T-helper 2 cell treated with Interferon-gamma antibody and Interleukin-4, amounts not matched to agents 100 ng/mL and 5 ng/mL, for 36 hours (primary cell): Measurements from ENCODE around the gene MORN3. TPM values are rescaled to one million over a fixed set of nuclear protein-coding genes. Genes with fewer than 3 reads are reported as not detected.
"Not testable (repeated sequence)": the region's sequence is repeated elsewhere in the genome, so short reads cannot be mapped to it uniquely, and the experiment has no call there.

Experiments
- intact Hi-C: fragments of 100-400 bp; cut with micrococcal nuclease; formaldehyde crosslinking; loops from one replicate; pipeline ENCODE4 v1.15.1; 2023
- total RNA-seq: library from RNA; stranded (reverse); gene quantifications from 2 replicates; pipeline ENCODE4 v1.2.3, GENCODE V29; 2022

Gene MORN3
- total RNA-seq, 1 donor from 2014 or later: 0.82 TPM

DNA sequence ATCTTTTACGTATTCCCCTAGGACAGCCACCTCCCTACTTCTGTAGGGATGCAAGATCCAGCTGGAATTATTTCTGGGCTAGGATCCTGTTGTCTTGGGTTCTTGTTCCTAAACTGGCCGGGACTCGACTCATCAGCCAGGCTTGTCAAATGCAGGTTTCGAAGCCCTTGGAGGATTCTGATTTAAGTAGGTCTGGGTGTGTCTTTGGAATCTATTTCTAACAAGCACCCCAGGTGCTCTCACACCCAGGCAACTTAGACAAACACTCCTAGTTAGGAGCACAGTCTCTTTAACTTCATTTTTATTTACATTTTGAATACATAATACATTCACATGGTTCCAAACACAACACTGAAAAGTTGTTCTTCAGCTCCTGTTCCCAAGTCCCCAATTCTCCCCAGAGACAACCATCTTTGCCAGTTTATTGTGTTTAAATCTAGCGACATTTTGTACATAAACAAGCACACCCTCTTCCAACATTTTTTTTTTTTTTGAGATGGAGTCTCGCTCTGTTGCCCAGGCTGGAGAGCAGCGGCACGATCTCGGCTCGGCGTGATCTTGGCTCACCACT, 20.9 kb downstream of the MORN3 start:
- intact Hi-C loops: no loop called here

DNA sequence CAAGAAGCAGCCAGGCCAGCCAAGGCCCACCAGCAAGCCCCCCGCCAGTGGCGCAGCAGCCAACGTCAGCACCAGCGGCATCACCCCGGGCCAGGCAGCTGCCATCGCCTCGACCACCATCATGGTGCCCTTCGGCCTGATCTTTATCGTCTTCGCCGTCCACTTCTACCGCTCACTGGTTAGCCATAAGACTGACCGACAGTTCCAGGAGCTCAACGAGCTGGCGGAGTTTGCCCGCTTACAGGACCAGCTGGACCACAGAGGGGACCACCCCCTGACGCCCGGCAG, 28.2 kb downstream of the MORN3 start:
- intact Hi-C loops: no loop called here

DNA sequence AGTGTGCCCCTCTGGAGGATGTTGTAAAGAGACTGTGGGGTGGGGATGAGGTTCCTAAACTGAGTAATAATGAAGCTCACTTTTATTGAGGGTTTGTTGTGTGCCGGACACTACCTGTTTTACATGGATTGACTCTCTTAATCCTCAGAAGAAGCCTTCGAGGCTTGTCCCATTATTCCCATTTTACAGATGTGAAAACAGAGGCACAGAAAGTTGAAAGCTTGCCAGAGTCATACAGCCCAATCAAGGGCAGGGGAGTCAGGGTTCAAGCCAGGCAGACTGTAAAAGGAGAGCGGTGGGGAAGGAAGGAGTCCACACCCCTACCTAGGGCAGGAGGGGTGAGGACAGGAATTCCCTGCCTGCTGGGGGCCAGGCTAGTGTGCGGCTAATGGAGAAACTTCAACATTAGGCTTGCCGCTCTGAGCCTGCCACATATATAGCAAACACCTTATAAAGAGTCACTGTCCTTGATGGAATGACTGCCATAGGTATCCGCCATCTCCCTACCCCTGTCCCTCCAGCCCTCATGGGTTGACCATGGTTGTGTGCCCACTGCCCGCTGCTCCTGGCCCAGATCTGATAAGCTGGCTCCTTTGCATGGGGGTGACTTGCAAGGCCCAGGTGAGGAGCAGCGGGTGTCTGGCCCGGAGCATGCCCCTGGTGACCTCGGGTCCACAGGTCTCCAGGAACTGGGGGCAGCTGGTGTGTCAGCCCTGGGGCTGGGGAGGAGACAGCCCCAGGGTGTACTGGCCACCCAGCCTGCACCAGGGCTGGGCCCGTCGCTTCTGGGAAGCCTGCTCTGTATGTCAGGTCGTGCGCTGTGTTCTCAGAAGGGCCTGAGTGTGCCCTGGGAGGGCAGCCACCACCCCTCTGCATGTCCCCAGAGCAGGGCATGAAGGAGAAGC, 30.9 kb downstream of the MORN3 start:
- intact Hi-C loops: no loop called here

DNA sequence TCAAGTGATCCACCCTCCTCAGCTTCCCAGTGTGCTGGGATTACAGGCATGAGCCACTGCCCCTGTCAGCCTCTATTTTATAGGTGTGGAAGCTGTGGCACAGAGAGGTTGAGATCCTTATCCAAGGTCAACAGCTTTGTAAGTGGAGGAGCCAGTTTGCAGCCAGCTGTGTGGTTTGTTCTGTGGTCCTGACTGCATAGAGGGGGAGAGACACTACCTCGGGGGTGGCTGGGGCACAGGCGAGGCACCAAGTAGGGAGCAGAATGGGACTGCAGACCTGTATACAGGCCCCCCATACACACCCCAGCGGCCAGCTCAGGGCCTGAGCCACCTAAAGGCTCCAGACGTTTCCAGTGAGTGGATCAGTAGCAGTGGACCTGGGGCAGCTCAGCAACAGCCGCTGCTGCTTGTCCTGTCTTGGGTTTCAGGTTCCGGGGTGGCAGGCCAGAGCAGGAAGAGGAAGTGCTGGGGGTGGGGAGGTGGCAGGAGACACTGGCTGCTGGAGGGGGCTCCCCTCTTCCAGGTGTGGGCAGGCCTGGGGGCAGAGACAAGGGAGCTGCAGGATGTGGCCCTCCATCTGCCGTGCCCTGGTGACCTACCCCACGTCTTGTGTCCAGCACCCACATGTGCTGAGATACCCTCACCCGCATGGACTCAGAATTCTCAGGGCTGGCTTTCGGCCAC, 32.1 kb downstream of the MORN3 start:
- intact Hi-C loops: no loop called here

DNA sequence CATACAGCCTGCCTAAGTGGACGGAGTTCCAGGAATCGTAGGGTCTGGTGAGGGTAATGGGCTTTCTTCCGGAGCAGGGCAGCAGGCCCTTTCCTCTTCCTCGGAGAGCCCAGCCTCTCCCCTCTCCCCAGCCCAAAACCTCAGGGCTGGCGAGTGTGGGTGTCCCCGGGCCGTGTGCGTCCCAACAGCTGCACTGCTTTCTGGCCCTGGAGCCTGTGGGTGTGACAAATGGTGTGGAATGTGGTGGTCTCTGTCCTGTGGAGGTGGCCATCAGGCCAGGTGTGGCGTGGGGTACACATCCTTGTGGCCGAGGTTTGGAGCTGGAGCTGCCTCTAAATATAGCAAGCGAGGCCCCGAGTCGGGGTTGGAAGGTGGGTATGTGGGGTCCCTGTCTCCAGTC, 34.6 kb downstream of the MORN3 start:
- intact Hi-C loops: no loop called here

DNA sequence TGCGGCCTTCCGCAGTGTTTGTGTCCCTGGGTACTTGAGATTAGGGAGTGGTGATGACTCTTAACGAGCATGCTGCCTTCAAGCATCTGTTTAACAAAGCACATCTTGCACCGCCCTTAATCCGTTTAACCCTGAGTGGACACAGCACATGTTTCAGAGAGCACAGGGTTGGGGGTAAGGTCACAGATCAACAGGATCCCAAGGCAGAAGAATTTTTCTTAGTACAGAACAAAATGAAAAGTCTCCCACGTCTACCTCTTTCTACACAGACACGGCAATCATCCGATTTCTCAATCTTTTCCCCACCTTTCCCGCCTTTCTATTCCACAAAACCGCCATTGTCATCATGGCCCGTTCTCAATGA, 35.6 kb downstream of the MORN3 start:
- intact Hi-C loops: not testable (repeated sequence)

DNA sequence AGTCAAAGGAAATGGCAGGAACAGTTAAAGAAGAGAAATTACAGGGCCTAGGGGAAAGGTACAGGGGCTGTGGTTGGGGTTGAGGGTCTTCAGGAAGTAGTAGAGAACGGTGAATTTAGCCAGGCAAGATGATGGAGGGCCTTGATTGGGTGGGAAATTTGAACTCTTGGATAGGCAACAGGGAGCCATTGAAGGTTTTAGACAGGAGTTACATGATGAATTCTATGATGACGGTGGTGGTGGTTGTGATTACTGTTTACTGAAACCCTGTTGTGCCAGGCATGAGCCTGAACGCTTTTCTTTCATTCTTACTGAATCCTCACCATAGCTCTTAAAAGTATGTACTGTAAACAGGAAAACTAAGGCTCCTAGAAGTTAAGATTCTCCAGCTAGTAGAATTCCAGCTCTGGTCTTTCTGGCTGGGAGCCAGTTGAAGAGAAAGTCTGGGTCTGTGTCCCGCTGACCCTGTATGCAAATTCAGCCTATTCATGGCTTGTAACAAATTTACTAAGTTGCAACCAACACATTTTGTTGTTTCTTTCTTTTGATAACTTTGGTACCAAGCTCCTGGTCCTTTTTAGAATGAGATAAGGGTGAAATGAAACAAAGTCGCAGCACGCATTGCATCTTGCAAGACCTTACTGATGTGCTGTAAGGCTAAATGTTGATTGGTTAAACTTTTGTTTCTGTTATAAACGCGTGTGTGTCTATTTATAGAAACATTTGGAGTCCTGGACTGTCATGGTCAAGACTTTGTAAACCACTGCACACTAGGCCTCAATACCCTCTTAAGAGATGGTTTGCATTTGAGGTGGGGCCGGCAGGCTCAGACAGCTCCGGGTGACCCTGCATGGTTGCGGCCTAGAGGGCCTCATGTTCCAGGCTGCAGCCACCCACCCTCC, 37.1 kb downstream of the MORN3 start:
- intact Hi-C loops: no loop called here

DNA sequence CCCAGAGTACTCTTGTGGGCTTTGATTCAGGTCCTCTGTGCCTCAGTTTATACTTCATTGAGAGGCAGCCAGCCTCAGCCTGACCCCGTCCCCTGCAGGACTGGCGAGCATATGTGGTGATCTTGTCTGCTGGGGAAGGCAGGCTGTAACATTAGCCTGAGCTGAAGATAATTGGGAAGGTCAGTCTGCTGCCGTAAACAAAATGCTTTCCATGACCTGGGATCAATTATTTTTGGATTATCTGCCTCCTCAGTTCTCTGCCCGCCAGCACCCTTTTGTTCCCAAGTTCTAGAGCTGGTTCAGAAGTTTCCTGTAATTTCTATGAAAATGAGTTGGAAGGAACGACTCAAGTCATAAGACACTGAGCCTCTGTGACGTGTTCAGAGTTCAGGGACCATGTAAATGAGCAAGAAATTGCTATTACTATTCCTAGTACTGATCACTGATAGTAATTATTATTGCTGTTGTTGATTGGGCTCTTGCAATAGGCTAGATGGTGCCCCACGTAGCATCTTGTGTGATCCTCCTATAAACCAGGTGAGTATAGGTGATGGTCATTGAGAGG, 38.6 kb downstream of the MORN3 start:
- intact Hi-C loops: no loop called here

DNA sequence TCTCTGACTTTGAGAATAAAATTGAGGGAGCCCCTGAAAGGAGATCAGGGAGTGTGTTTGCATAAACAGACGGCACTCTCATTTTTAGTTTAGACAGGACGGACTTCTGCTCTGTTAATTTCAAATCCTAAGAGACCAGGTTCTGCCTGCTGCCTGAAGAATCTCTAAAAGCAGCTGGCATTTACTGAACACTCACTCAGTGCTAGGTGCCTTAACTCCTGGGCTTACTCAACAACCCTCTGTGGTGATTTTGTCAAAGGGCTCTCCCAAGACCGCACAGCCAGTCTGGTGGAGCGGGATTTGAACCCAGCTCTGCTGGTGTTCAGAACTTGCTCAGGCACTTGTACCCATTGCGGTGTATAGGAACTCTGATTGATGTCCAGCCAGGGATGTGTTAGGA, 40.9 kb downstream of the MORN3 start:
- intact Hi-C loops: no loop called here

DNA sequence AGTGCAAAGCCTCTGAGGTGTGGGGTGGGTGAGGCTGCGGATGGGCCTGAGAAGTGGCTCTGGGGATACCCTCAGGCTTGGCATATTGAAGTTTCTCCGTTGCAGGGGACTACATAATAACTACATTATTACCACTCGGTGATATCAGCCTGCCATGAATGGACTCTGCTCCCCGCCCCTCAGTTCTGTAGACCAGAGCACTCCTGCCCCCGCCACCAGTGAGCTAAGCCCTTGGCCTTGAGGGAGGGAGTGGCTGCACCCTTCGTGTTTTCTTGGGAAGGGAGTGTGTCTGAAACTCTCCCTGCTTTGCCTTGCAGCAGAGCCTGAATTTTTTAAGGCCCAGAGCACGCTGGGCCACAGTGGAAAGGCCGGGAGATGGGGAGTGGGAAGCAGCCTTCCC, 41.4 kb downstream of the MORN3 start:
- intact Hi-C loops: no loop called here

DNA sequence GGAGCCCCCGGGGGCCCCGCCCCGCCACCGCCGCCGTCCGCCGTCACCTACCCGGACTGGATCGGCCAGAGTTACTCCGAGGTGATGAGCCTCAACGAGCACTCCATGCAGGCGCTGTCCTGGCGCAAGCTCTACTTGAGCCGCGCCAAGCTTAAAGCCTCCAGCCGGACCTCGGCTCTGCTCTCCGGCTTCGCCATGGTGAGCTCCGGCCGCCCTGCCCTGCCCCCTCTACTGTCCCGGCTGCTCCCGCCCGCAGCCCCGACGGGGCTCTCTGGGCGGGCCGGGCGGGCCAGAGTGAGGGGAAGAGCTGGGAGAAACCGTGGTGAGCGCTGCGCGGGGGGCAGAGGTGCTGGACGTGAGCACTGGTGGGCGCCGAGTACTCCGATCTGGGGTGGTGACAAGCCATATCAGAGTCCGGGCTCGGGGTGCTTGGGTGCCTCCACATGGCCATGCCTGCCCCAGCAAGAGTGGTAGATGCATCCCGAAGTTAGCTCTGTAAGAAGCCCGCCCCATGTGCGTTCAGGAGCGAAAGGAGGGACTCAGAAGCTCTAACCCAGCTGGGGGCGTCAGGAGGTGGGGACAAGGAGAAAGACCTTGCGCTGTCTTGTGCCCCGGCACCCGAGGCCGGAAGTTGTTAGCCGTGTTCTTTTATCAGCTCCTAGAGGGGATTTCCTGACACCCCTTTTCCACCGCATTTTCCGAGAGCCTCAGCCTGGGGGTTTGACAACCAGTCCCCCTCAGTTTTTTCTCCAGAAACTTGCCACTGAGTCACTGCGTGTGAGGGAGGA, 42.4 kb downstream of the MORN3 start:
- intact Hi-C loops: loop anchor here (1.0 to 2.0 kb wide), 6 partner anchors 32 to 168 kb away; no protein-coding TSS in a partner anchor

DNA sequence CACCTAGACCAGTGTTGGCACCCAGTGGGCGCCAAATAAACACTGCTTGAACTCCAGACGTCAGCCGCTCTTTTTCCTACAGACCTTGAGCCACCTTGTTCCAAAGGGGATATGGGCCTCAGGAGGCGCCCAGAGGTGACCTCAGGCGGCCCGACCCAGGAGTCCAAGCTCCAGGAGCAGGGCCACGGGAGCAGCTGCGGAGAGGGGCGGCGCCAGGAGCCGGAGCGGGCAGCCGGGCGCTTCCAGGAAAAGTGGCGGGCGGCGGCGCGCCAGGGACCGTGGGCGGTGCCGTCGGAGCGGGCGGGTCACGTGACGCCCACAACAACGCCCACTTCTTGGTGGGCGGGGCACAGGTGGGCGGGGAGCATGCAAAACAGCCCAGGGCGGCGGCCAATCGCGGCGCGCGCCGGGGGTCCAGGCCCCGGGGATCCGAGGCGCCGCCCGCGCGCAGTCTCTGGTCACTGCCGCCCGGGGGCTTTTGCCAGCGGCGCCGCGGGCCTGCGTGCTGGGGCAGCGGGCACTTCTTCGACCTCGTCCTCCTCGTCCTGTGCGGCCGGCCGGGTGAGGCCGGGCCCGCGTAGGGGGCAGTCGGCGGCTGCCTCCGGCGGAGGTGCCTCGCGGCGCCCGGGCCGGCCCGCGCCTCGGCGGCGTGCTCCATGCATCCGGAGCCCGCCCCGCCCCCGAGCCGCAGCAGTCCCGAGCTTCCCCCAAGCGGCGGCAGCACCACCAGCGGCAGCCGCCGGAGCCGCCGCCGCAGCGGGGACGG, 43.2 kb downstream of the MORN3 start, which contains the start of gene ORAI1:
TSS of gene ORAI1 (plus strand) at position 444 of the 766 bp plus-strand sequence.
- intact Hi-C loops: loop anchor here (1.0 to 2.0 kb wide), 3 partner anchors 33 to 169 kb away; no protein-coding TSS in a partner anchor

DNA sequence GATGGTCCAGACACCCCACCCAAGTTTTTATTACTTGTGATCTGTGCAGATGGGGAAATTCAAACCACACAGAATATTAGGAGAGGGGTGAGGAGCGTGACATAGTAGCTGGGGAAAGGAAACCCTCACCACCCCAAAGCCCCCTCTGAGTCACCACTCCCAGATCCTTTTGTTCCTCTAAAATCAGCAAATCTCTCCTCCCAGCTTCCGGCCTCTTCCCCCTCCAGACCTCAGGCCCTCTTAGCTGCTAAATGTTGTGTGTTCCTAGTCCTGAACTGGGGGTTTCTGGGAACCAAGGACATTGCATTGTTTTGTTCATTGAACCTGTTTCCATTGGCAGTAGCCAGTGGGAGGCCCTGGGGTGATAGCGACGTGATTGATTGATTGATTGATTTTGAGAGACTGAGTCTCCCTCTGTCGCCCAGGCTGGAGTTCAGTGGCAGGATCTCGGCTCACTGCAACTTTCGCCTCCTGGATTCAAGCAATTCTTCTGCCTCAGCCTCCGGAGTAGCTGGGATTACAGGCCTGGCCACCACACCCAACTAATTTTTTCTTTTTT, 49.0 kb downstream of the MORN3 start:
- intact Hi-C loops: no loop called here

DNA sequence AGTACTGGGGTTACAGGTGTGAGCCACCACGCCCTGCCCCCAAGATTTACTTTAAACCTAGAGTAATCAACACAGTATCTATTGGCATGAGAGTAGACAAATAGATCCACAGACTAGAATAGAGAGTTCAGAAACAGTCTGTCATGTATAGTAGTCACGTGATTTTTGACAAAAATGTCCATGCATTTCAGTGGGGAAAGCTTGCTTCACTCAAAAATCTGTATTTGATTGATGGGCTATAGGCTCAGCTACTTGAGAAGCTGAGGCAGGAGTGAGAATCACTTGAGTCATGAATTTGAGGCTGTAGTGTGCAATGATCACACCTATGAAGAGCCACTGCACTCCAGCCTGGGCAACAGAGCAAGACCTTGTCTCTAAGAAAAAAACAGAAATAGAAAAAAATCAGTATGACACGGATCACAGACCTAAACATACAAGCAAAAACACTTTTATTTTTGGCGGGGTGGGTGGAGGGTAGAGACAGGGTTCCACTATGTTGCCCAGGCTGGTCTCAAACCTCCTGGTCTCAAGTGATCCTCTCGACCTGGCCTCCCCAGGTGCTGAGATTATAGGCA, 50.7 kb downstream of the MORN3 start:
- intact Hi-C loops: no loop called here

DNA sequence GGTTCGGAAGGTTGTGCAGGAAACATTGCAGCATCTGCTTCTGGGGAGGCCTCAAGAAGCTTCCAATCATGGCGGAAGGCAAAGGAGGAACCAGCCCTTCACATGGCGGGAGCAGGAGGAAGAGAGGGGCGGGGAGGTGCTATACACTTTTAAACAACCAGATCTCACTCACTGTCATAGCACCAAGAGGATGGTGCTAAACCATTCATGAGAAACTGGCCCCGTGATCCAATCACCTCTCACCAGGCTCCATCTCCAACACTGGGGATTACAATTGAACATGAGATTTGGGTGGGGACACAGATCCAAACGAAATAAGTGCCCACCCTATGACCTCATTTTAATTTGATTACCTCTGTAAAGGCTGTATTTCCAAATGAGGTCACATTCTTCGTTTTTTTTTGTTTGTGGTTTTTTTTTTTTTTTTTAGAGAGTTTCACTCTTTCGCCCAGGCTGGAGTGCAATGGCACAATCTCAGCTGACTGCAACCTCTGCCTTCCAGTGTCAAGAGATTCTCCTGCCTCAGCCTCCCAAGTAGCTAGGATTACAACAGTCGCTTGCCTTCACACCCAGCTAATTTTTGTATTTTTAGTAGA, 54.5 kb downstream of the MORN3 start:
- intact Hi-C loops: no loop called here

DNA sequence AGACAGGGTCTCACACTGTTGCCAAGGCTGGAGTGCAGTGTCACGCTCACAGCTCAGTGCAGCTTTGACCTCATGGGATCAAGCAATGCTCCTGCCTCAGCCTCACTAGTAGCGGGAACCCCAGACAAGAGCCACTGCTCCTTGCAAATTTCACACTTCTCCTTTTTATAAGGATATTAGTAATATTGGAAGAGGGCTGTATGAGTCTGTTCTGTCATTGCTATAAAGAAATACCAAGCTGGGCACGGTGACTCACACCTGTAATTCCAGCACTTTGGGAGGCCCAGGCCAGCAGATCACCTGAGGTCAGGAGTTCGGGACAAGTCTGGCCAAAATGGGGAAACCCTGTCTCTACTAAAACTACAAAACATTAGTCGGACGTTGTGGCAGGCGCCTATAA, 56.0 kb downstream of the MORN3 start:
- intact Hi-C loops: no loop called here

DNA sequence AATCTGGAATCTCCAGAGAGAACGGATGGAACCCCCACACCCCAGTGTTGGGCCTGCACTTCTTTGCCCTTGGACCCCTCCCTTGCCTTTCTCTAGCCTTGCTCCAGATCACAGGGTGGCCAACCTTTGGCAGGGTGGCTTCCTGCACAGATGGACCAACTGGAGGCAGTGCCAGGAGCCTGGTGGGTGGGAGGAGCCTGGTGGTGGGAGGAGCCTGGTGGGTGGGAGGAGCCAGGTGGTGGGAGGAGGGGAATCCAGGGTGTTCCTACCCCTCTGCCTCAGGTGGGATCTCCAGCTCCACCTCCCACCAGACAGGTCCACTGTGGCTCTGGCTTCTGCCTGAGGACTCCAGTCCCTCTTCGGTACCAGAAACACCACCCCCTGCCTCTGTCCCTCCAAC, 58.1 kb downstream of the MORN3 start:
- intact Hi-C loops: no loop called here
